ENCODE results near the gene KCND3.

GRCh38 chr1:111906111-111906510 lies 83.4 kb downstream of the KCND3 start:
- TF ChIP-seq CTCF (conservative IDR thresholded peaks at IDR 0.05) (no peak), ZFX (IDR thresholded peaks at IDR 0.05) (no peak)
